ENCODE measurements around the gene SUSD5. TPM values are rescaled to one million over a fixed set of nuclear protein-coding genes. Genes with fewer than 3 reads are reported as not detected.

The SUSD5 gene
- polyA plus RNA-seq, result 1 to 10 TPM in 1 of 4 donors, under 1 TPM in 2, not detected in 1; 0.21 to 2.0 (median 0.27) TPM
- long read RNA-seq, donor 1, result 0 reads
- long read RNA-seq, donor 2, result 0 reads
- long read RNA-seq, donor 3, result 0 reads
- long read RNA-seq, donor 4, result 0 reads
- long read RNA-seq, donor 5, result 0 reads
- long read RNA-seq, donor 6, result 0 reads
- long read RNA-seq, donor 7, result 0 reads
- long read RNA-seq, donor 8, result 0 reads
- long read RNA-seq, donor 9, result 0 reads
- long read RNA-seq, donor 10, full-length matches to known transcripts, result 2 of 2 reads
- long read RNA-seq, donor 10, partial matches to known transcripts, result 0 of 2 reads
- long read RNA-seq, donor 10, other reads (novel, unspliced or antisense), result 0 of 2 reads

DNA sequence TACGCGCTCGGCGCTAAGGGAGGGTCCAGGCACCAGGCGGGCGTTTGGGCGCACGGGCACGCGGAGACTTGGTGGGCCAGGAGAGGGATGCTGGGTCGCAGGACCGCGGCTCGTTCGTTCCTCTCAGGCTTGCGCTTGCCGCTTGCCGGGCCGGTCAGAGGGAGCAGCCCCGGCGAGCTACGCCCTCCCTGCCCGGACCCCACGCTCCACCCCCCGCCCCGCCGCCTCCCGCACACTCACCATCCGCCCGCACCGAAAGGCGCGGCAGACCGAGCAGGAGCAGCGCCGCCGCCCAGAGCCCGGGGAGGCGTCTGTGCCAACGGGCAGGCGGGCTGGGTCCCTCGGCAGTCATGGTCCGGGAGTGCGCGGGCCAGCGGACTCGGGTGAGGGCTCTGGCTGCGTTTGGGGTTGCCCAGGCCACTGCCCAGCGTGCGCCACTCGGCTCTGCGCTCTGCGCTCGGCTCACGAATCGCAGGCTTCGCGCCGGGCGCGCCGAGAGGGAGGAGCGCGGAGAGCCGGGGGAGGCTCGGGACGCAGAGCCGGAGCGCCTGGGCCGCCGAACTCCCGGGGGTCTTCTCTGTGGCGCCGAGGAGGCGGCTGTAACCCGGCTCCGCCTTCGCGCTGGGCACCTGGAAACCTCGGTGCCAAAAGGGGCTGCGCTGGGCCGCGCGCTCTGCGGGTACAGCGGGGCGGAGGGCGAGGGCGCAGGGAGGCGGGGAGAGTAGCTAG, at the start of gene SUSD5:
Gene SUSD5 (minus strand): TSS at position 365 of the 729 bp plus-strand sequence. CDS start 13 bp downstream, at position 352.
- Histone ChIP-seq H3K36me3 (ENCODE audit: control insufficient read depth in 3 of 3, insufficient read depth in 2 of 3, low read depth in 1 of 3, low read length in 3 of 3) (no peaks in the 10 kb centered on the region), H3K9me3 (ENCODE audit: control insufficient read depth in 2 of 2, insufficient read depth in 1 of 2, low read depth in 1 of 2, low read length in 1 of 2) (no peaks in the 10 kb centered on the region), H3K27me3 (ENCODE audit: control insufficient read depth in 3 of 3, insufficient read depth in 3 of 3, low read length in 3 of 3) (peaks cover 7 to 34% (median 8%) of the 10 kb centered on the region in 3 donors), H3K4me1 (ENCODE audit: control insufficient read depth in 3 of 3, insufficient read depth in 2 of 3, low read depth in 1 of 3, low read length in 2 of 3) (no peaks in the 10 kb centered on the region), H3K4me3 (ENCODE audit: low read depth in 1 of 3, low read length in 3 of 3) (peak within 1 kb of the TSS in 1 of 3 donors; percentile 23), H3K27ac (ENCODE audit: low read depth in 1 of 3, low read length in 2 of 3) (no peak within 1 kb of the TSS)
- FAIRE-seq (no peak), DNase-seq (peak in 1 of 2 donors; percentile 45)
- 2 to 7% (median 4%) methylated on average over 58 to 90 of the region's 90 CpGs for WGBS, 3 donors

GRCh38 chr3:33260104-33260503, 41.5 kb upstream of the SUSD5 start:
- FAIRE-seq (no peak), DNase-seq (no peak)
- no peak overlapping the region for H3K4me3 ChIP-seq (ENCODE audit: low read depth in 1 of 3, low read length in 3 of 3)
- 89 to 94% (median 92%) methylated on average over 5 of the region's 5 CpGs for WGBS, 3 donors
- H3K36me3 ChIP-seq (ENCODE audit: control insufficient read depth in 3 of 3, insufficient read depth in 2 of 3, low read depth in 1 of 3, low read length in 3 of 3), result no peaks in the 10 kb centered on the region
- no peaks in the 10 kb centered on the region for H3K9me3 ChIP-seq (ENCODE audit: control insufficient read depth in 2 of 2, insufficient read depth in 1 of 2, low read depth in 1 of 2, low read length in 1 of 2)
- no peaks in the 10 kb centered on the region for H3K27me3 ChIP-seq (ENCODE audit: control insufficient read depth in 3 of 3, insufficient read depth in 3 of 3, low read length in 3 of 3)
- H3K27ac ChIP-seq (ENCODE audit: low read depth in 1 of 3, low read length in 2 of 3), result no peak overlapping the region
- no peaks in the 10 kb centered on the region for H3K4me1 ChIP-seq (ENCODE audit: control insufficient read depth in 3 of 3, insufficient read depth in 2 of 3, low read depth in 1 of 3, low read length in 2 of 3)

GRCh38 chr3:33256249-33256648, 37.6 kb upstream of the SUSD5 start:
- DNase-seq (no peak), FAIRE-seq (no peak)
- Histone ChIP-seq H3K9me3 (ENCODE audit: control insufficient read depth in 2 of 2, insufficient read depth in 1 of 2, low read depth in 1 of 2, low read length in 1 of 2) (no peaks in the 10 kb centered on the region), H3K4me1 (ENCODE audit: control insufficient read depth in 3 of 3, insufficient read depth in 2 of 3, low read depth in 1 of 3, low read length in 2 of 3) (no peaks in the 10 kb centered on the region), H3K4me3 (ENCODE audit: low read depth in 1 of 3, low read length in 3 of 3) (no peak overlapping the region), H3K27me3 (ENCODE audit: control insufficient read depth in 3 of 3, insufficient read depth in 3 of 3, low read length in 3 of 3) (no peaks in the 10 kb centered on the region), H3K36me3 (ENCODE audit: control insufficient read depth in 3 of 3, insufficient read depth in 2 of 3, low read depth in 1 of 3, low read length in 3 of 3) (no peaks in the 10 kb centered on the region), H3K27ac (ENCODE audit: low read depth in 1 of 3, low read length in 2 of 3) (no peak overlapping the region)
- 62 to 82% (median 76%) methylated on average over 2 of the region's 2 CpGs for WGBS, 3 donors

GRCh38 chr3:33250712-33251111, 32.1 kb upstream of the SUSD5 start:
- no peaks in the 10 kb centered on the region for H3K36me3 ChIP-seq (ENCODE audit: control insufficient read depth in 3 of 3, insufficient read depth in 2 of 3, low read depth in 1 of 3, low read length in 3 of 3)
- H3K4me3 ChIP-seq (ENCODE audit: low read depth in 1 of 3, low read length in 3 of 3), result no peak overlapping the region
- FAIRE-seq (no peak), DNase-seq (no peak)
- H3K9me3 ChIP-seq (ENCODE audit: control insufficient read depth in 2 of 2, insufficient read depth in 1 of 2, low read depth in 1 of 2, low read length in 1 of 2), result no peaks in the 10 kb centered on the region
- H3K27ac ChIP-seq (ENCODE audit: low read depth in 1 of 3, low read length in 2 of 3), result no peak overlapping the region
- H3K27me3 ChIP-seq (ENCODE audit: control insufficient read depth in 3 of 3, insufficient read depth in 3 of 3, low read length in 3 of 3), result no peaks in the 10 kb centered on the region
- H3K4me1 ChIP-seq (ENCODE audit: control insufficient read depth in 3 of 3, insufficient read depth in 2 of 3, low read depth in 1 of 3, low read length in 2 of 3), result no peaks in the 10 kb centered on the region
- 40 to 66% (median 41%) methylated on average over 1 of the region's 1 CpG for WGBS, 3 donors

GRCh38 chr3:33246786-33247185, 28.2 kb upstream of the SUSD5 start:
- H3K27ac ChIP-seq (ENCODE audit: low read depth in 1 of 3, low read length in 2 of 3), result no peak overlapping the region
- DNase-seq (no peak), FAIRE-seq (no peak)
- H3K4me3 ChIP-seq (ENCODE audit: low read depth in 1 of 3, low read length in 3 of 3), result no peak overlapping the region
- peaks cover 0 to 3% of the 10 kb centered on the region in 2 donors for H3K9me3 ChIP-seq (ENCODE audit: control insufficient read depth in 2 of 2, insufficient read depth in 1 of 2, low read depth in 1 of 2, low read length in 1 of 2)
- H3K36me3 ChIP-seq (ENCODE audit: control insufficient read depth in 3 of 3, insufficient read depth in 2 of 3, low read depth in 1 of 3, low read length in 3 of 3), result no peaks in the 10 kb centered on the region
- H3K4me1 ChIP-seq (ENCODE audit: control insufficient read depth in 3 of 3, insufficient read depth in 2 of 3, low read depth in 1 of 3, low read length in 2 of 3), result no peaks in the 10 kb centered on the region
- peaks cover 0 to 3% (median 0%) of the 10 kb centered on the region in 3 donors for H3K27me3 ChIP-seq (ENCODE audit: control insufficient read depth in 3 of 3, insufficient read depth in 3 of 3, low read length in 3 of 3)

DNA sequence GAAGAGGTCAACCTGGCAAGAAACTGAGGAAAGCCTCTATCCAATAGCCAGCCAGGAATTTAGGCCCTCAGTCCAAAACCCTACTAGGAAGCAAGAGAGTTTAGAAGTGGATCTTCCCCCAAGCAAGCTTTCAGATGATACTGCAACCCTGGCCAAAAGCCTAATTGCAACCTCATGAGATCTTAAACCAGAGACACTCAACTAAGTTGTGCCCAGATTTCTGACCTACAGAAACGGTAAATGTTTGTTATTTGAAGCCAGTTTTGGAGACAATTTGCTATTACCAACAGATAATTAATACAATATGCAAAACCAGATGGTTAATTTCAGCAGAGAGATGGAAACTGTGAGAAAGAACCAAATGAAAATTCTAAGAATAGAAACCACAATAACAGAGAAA, 21.7 kb upstream of the SUSD5 start:
- H3K36me3 ChIP-seq (ENCODE audit: control insufficient read depth in 3 of 3, insufficient read depth in 2 of 3, low read depth in 1 of 3, low read length in 3 of 3), result no peaks in the 10 kb centered on the region
- FAIRE-seq (no peak), DNase-seq (no peak)
- H3K4me3 ChIP-seq (ENCODE audit: low read depth in 1 of 3, low read length in 3 of 3), result no peak overlapping the region
- H3K27me3 ChIP-seq (ENCODE audit: control insufficient read depth in 3 of 3, insufficient read depth in 3 of 3, low read length in 3 of 3), result peaks cover 0 to 3% (median 0%) of the 10 kb centered on the region in 3 donors
- H3K27ac ChIP-seq (ENCODE audit: low read depth in 1 of 3, low read length in 2 of 3), result no peak overlapping the region
- H3K9me3 ChIP-seq (ENCODE audit: control insufficient read depth in 2 of 2, insufficient read depth in 1 of 2, low read depth in 1 of 2, low read length in 1 of 2), result peaks cover 0 to 6% of the 10 kb centered on the region in 2 donors
- 55 to 92% (median 68%) methylated on average over 1 of the region's 1 CpG for WGBS, 3 donors
- H3K4me1 ChIP-seq (ENCODE audit: control insufficient read depth in 3 of 3, insufficient read depth in 2 of 3, low read depth in 1 of 3, low read length in 2 of 3), result no peaks in the 10 kb centered on the region

DNA sequence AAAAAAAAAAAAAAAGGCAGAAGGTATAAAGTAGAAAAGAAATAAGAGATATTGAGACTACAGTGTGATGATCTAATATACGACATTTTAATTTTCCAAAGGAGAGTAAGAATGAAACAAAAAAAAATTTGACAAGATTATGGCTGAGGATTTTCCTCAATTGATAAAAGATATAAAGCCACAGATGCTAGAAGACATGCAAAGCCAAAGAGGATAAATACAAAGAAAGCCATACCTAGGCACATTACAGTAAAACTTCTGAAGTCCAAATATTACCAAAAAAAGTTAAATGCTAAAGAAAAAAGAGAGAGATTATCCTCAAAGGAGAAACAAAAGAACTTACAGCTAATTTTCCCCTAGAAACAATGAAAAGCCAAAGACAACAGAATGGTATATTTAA, 20.3 kb upstream of the SUSD5 start:
- Histone ChIP-seq H3K36me3 (ENCODE audit: control insufficient read depth in 3 of 3, insufficient read depth in 2 of 3, low read depth in 1 of 3, low read length in 3 of 3) (no peaks in the 10 kb centered on the region), H3K4me1 (ENCODE audit: control insufficient read depth in 3 of 3, insufficient read depth in 2 of 3, low read depth in 1 of 3, low read length in 2 of 3) (no peaks in the 10 kb centered on the region), H3K9me3 (ENCODE audit: control insufficient read depth in 2 of 2, insufficient read depth in 1 of 2, low read depth in 1 of 2, low read length in 1 of 2) (peaks cover 0 to 6% of the 10 kb centered on the region in 2 donors), H3K27me3 (ENCODE audit: control insufficient read depth in 3 of 3, insufficient read depth in 3 of 3, low read length in 3 of 3) (peaks cover 0 to 3% (median 0%) of the 10 kb centered on the region in 3 donors), H3K4me3 (ENCODE audit: low read depth in 1 of 3, low read length in 3 of 3) (no peak overlapping the region), H3K27ac (ENCODE audit: low read depth in 1 of 3, low read length in 2 of 3) (no peak overlapping the region)
- DNase-seq (no peak), FAIRE-seq (no peak)
- 90 to 100% (median 98%) methylated on average over 1 of the region's 1 CpG for WGBS, 3 donors

GRCh38 chr3:33237439-33237838, 18.8 kb upstream of the SUSD5 start:
- WGBS, 3 donors, result 76 to 88% (median 82%) methylated on average over 4 of the region's 4 CpGs
- H3K4me1 ChIP-seq (ENCODE audit: control insufficient read depth in 3 of 3, insufficient read depth in 2 of 3, low read depth in 1 of 3, low read length in 2 of 3), result no peaks in the 10 kb centered on the region

More at GRCh38 chr3:33237439-33237838, 18.8 kb upstream of the SUSD5 start:
- FAIRE-seq (no peak), DNase-seq (no peak)
- no peaks in the 10 kb centered on the region for H3K36me3 ChIP-seq (ENCODE audit: control insufficient read depth in 3 of 3, insufficient read depth in 2 of 3, low read depth in 1 of 3, low read length in 3 of 3)
- H3K27me3 ChIP-seq (ENCODE audit: control insufficient read depth in 3 of 3, insufficient read depth in 3 of 3, low read length in 3 of 3), result no peaks in the 10 kb centered on the region
- H3K4me3 ChIP-seq (ENCODE audit: low read depth in 1 of 3, low read length in 3 of 3), result no peak overlapping the region
- H3K27ac ChIP-seq (ENCODE audit: low read depth in 1 of 3, low read length in 2 of 3), result no peak overlapping the region
- peaks cover 0 to 3% of the 10 kb centered on the region in 2 donors for H3K9me3 ChIP-seq (ENCODE audit: control insufficient read depth in 2 of 2, insufficient read depth in 1 of 2, low read depth in 1 of 2, low read length in 1 of 2)

Measured in small intestine (tissue), 16 donors.